ENCODE results near the gene SLCO3A1.

Gene SLCO3A1

DNA sequence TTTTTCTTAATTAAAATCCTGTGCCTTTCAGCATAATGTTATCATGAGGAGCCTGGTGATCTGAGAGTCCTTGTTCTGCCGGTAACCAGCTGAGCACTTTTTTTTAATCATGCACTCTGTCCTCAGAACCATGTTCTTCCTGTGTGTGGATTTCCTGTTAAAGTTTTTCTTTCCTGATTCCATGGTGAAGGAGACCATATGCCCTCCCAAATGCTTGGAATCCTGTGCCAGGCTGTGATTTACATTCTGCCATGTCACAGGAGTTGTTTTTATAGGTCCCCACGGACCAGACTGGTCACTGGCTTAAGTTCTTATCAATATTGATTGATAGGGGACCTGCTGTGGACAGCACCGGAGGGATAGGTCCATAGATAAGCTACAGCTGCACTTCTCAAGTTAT, 257.8 kb downstream of the SLCO3A1 start (continued):
- TF ChIP-seq, protein P1, sequence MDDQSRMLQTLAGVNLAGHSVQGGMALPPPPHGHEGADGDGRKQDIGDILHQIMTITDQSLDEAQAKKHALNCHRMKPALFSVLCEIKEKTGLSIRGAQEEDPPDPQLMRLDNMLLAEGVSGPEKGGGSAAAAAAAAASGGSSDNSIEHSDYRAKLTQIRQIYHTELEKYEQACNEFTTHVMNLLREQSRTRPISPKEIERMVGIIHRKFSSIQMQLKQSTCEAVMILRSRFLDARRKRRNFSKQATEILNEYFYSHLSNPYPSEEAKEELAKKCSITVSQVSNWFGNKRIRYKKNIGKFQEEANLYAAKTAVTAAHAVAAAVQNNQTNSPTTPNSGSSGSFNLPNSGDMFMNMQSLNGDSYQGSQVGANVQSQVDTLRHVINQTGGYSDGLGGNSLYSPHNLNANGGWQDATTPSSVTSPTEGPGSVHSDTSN (CRISPR knock-in tag; IDR thresholded peaks at IDR 0.05), result no peak
- TF ChIP-seq BCL11B (tag by site-specific recombination; IDR thresholded peaks at IDR 0.05; ENCODE audit: low read depth) (no peak), ZNF16 (tag by site-specific recombination; IDR thresholded peaks at IDR 0.05; ENCODE audit: low read depth) (no peak), ZNF10 (tag by site-specific recombination; IDR thresholded peaks at IDR 0.05) (no peak), ZNF274 (IDR thresholded peaks at IDR 0.05; ENCODE audit: low read length) (no peak), ZNF274 (tag by site-specific recombination; IDR thresholded peaks at IDR 0.05; ENCODE audit: borderline replicate concordance) (no peak)
- TF ChIP-seq, protein P2, sequence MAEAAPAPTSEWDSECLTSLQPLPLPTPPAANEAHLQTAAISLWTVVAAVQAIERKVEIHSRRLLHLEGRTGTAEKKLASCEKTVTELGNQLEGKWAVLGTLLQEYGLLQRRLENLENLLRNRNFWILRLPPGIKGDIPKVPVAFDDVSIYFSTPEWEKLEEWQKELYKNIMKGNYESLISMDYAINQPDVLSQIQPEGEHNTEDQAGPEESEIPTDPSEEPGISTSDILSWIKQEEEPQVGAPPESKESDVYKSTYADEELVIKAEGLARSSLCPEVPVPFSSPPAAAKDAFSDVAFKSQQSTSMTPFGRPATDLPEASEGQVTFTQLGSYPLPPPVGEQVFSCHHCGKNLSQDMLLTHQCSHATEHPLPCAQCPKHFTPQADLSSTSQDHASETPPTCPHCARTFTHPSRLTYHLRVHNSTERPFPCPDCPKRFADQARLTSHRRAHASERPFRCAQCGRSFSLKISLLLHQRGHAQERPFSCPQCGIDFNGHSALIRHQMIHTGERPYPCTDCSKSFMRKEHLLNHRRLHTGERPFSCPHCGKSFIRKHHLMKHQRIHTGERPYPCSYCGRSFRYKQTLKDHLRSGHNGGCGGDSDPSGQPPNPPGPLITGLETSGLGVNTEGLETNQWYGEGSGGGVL (tag by site-specific recombination; IDR thresholded peaks at IDR 0.05), result no peak

DNA sequence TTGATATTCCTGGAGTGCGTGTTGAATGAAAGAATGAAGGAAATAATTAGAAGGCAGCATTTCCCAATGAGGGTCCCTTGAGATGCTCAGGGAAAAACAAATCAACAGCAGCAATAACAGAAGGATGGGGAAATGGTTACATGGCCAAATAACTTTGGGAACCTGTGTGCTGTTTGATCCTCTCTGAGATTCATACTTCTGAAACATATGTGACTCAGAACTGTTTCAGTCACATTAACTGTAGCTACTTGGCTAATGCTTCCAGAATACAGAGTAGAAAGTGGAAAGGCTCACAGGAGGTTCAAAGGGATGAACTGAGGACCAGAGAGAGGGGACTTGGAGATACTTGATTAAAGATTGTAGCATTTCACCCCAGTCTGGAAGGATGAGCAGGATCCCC, 258.2 kb downstream of the SLCO3A1 start:
- POLR2A ChIA-PET, result no interaction called here
- TF ChIP-seq ZNF621 (tag by site-specific recombination; IDR thresholded peaks at IDR 0.05), result no peak
- TF ChIP-seq ZNF292 (tag by site-specific recombination; IDR thresholded peaks at IDR 0.05; ENCODE audit: borderline replicate concordance, low read depth), result no peak
- no peak for TF ChIP-seq ZNF274 (IDR thresholded peaks at IDR 0.05; ENCODE audit: low read length)
- no peak for TF ChIP-seq ZNF274 (tag by site-specific recombination; IDR thresholded peaks at IDR 0.05; ENCODE audit: borderline replicate concordance)
- TF ChIP-seq, protein P3, sequence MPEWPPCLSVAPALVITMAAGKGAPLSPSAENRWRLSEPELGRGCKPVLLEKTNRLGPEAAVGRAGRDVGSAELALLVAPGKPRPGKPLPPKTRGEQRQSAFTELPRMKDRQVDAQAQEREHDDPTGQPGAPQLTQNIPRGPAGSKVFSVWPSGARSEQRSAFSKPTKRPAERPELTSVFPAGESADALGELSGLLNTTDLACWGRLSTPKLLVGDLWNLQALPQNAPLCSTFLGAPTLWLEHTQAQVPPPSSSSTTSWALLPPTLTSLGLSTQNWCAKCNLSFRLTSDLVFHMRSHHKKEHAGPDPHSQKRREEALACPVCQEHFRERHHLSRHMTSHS (tag by site-specific recombination; IDR thresholded peaks at IDR 0.05), result no peak
- TF ChIP-seq, protein P4, sequence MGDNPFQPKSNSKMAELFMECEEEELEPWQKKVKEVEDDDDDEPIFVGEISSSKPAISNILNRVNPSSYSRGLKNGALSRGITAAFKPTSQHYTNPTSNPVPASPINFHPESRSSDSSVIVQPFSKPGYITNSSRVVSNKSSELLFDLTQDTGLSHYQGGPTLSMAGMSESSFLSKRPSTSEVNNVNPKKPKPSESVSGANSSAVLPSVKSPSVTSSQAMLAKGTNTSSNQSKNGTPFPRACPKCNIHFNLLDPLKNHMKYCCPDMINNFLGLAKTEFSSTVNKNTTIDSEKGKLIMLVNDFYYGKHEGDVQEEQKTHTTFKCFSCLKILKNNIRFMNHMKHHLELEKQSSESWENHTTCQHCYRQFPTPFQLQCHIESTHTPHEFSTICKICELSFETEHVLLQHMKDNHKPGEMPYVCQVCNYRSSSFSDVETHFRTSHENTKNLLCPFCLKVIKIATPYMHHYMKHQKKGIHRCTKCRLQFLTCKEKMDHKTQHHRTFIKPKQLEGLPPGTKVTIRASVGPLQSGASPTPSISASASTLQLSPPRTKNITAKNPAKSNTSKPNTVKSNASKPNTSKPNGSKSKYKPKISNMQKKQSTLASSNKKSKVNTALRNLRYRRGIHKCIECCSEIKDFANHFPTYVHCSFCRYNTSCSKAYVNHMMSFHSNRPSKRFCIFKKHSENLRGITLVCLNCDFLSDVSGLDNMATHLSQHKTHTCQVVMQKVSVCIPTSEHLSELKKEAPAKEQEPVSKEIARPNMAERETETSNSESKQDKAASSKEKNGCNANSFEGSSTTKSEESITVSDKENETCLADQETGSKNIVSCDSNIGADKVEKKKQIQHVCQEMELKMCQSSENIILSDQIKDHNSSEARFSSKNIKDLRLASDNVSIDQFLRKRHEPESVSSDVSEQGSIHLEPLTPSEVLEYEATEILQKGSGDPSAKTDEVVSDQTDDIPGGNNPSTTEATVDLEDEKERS (tag by site-specific recombination; IDR thresholded peaks at IDR 0.05), result no peak
- no peak for TF ChIP-seq OSR2 (tag by site-specific recombination; IDR thresholded peaks at IDR 0.05)
- TF ChIP-seq ZBTB1 (tag by site-specific recombination; IDR thresholded peaks at IDR 0.05), result no peak
- no peak for TF ChIP-seq ZNF112 (tag by site-specific recombination; IDR thresholded peaks at IDR 0.05)
- CTCF ChIA-PET, result interaction anchor here (1.7 kb wide), 1 partner anchor 603 kb away, joined by 4 read pairs; no protein-coding TSS in a partner anchor
- Histone ChIP-seq H3K4me3 (ENCODE audit: low read depth, low read length) (no peak overlapping the region), H3K4me1 (ENCODE audit: control insufficient read depth, insufficient read depth, low read length) (peaks cover 6% of the 10 kb centered on the region), H3K27ac (ENCODE audit: extremely low read depth, low read depth, low read length) (no peak overlapping the region), H3K36me3 (ENCODE audit: control insufficient read depth in 2 of 2, insufficient read depth in 1 of 2, low read length in 2 of 2) (no peaks in the 10 kb centered on the region), H3K9me3 (ENCODE audit: control insufficient read depth, insufficient read depth, low read depth, low read length) (no peaks in the 10 kb centered on the region)

DNA sequence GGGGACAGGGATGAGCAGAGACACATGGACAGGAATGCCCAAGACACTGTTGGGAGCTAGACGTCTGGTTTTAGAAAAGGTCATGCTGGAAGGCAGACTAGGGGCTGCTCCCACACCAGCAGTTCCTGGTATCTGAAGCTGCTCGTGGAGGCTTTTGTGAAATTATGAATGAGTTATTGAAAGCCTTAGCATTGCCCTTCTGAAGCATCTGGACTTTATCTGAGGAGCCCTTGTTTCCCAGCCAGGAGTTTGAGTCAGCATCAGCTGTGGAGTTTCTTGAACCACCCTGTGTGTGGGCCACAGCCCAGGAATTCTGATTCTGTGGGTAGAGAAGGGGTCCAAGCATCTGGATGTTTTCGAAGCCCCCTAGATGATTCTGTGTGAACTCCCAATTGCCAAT, 258.7 kb downstream of the SLCO3A1 start:
- Histone ChIP-seq H3K9me3 (ENCODE audit: control insufficient read depth, insufficient read depth, low read depth, low read length) (no peaks in the 10 kb centered on the region), H3K36me3 (ENCODE audit: control insufficient read depth in 2 of 2, insufficient read depth in 1 of 2, low read length in 2 of 2) (no peaks in the 10 kb centered on the region), H3K4me1 (ENCODE audit: control insufficient read depth, insufficient read depth, low read length) (peaks cover 6% of the 10 kb centered on the region), H3K27ac (ENCODE audit: extremely low read depth, low read depth, low read length) (no peak overlapping the region), H3K4me3 (ENCODE audit: low read depth, low read length) (no peak overlapping the region)
- ChIA-PET CTCF (interaction anchor here (1.7 kb wide), 1 partner anchor 602 kb away, joined by 4 read pairs; no protein-coding TSS in a partner anchor), POLR2A (no interaction called here)
- TF ChIP-seq ZNF658 (tag by site-specific recombination; IDR thresholded peaks at IDR 0.05) (no peak), ZNF843 (tag by site-specific recombination; IDR thresholded peaks at IDR 0.05) (no peak), GLI2 (tag by site-specific recombination; IDR thresholded peaks at IDR 0.05; ENCODE audit: borderline replicate concordance, low read depth) (no peak), BCL11A (tag by site-specific recombination; IDR thresholded peaks at IDR 0.05; ENCODE audit: low read depth) (no peak), ZEB2 (tag by site-specific recombination; IDR thresholded peaks at IDR 0.05) (no peak), ZNF777 (tag by site-specific recombination; IDR thresholded peaks at IDR 0.05; ENCODE audit: borderline replicate concordance) (no peak), ZNF530 (tag by site-specific recombination; IDR thresholded peaks at IDR 0.05; ENCODE audit: low read depth) (no peak), ZNF626 (tag by site-specific recombination; IDR thresholded peaks at IDR 0.05) (no peak), ZNF324 (tag by site-specific recombination; IDR thresholded peaks at IDR 0.05) (no peak), ZNF549 (tag by site-specific recombination; IDR thresholded peaks at IDR 0.05) (no peak)
- TF ChIP-seq, protein P4 (tag by site-specific recombination; IDR thresholded peaks at IDR 0.05), result no peak
